Muscle layer of colon (tissue), 2 donors: ENCODE results near the gene COBLL1.

Experiments used
- H3K27ac ChIP-seq: one replicate; pipeline ENCODE4 v1.7.0; 2013; ENCODE audit warnings: low read depth, mild to moderate bottlenecking, low read length, moderate library complexity
- H3K27me3 ChIP-seq, 2 donors: one replicate each; pipeline ENCODE4 v1.7.0; 2013; ENCODE audit warnings: low read length in 2 of 2, mild to moderate bottlenecking in 2 of 2; ENCODE audit not compliant: insufficient read depth in 2 of 2, control insufficient read depth in 1 of 2
- H3K36me3 ChIP-seq: one replicate; pipeline ENCODE4 v1.7.0; 2013; ENCODE audit warnings: mild to moderate bottlenecking, low read length; ENCODE audit not compliant: insufficient read depth
- H3K4me1 ChIP-seq: one replicate; pipeline ENCODE4 v1.7.0; 2013; ENCODE audit warnings: mild to moderate bottlenecking, low read length; ENCODE audit not compliant: insufficient read depth
- H3K4me3 ChIP-seq, 2 donors: one replicate each; pipeline ENCODE4 v1.7.0; 2013; ENCODE audit warnings: low read length in 2 of 2, low read depth in 1 of 2, mild to moderate bottlenecking in 1 of 2, moderate library complexity in 1 of 2
- H3K9ac ChIP-seq: one replicate; pipeline ENCODE4 v1.7.0; 2013; ENCODE audit warnings: low read length
- H3K9me3 ChIP-seq: one replicate; pipeline ENCODE4 v1.7.0; 2013; ENCODE audit warnings: mild to moderate bottlenecking, low read length
- donor health status: abdominal sarcoma.
- donor health status: Adenocarcinoma of cecum.

Gene COBLL1

DNA sequence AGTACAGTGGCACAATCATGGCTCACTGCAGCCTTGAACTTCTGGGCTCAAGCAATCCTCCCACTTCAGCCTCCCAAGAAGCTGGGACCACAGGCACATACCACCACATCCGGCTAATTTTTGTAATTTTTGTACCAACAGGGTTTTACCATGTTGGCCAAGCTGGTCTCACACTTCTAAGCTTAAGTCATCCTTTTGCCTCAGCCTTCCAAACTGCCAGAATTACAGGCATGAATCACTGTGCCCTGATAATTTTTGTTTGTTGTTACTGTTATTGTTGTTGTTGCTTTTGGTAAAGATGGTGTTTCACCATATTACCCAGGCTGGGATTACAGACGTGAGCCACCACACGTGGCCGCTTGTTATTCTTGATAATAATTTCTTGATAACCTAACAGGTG lies 10.5 kb upstream of the COBLL1 start:
- Histone ChIP-seq H3K36me3 (no peaks in the 10 kb centered on the region), H3K9ac (no peak overlapping the region), H3K4me1 (no peaks in the 10 kb centered on the region), H3K27ac (no peak overlapping the region), H3K4me3 (no peak overlapping the region), H3K9me3 (no peaks in the 10 kb centered on the region), H3K27me3 (no peaks in the 10 kb centered on the region)

DNA sequence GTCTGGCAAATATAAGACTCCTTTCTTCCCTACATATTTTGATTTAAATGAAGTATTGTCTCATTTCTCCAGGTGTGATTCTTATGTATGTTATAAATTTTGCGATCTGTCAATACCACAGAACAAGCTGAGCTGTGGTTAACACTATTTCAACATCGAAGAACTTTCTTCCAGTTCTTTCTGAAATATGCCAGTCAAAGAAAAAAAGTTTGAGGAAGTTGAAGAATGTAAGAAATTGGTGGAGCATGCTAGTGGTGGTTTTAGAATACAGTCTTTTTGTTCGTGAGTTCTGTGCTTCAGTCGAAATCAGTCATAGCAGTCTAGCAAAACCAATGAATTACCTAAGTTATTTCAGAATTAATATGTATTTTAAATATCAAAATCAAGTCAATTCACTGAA lies 8.6 kb upstream of the COBLL1 start:
- Histone ChIP-seq H3K27me3 (no peaks in the 10 kb centered on the region), H3K27ac (no peak overlapping the region), H3K9me3 (no peaks in the 10 kb centered on the region), H3K4me1 (no peaks in the 10 kb centered on the region), H3K36me3 (no peaks in the 10 kb centered on the region), H3K9ac (no peak overlapping the region), H3K4me3 (no peak overlapping the region)

GRCh38 chr2:164849506-164849905 lies 7.9 kb upstream of the COBLL1 start:
- H3K4me3 ChIP-seq = no peak overlapping the region
- no peaks in the 10 kb centered on the region for H3K36me3 ChIP-seq
- no peak overlapping the region for H3K27ac ChIP-seq
- H3K9ac ChIP-seq = no peak overlapping the region
- H3K27me3 ChIP-seq = no peaks in the 10 kb centered on the region
- H3K4me1 ChIP-seq = no peaks in the 10 kb centered on the region
- H3K9me3 ChIP-seq = no peaks in the 10 kb centered on the region

DNA sequence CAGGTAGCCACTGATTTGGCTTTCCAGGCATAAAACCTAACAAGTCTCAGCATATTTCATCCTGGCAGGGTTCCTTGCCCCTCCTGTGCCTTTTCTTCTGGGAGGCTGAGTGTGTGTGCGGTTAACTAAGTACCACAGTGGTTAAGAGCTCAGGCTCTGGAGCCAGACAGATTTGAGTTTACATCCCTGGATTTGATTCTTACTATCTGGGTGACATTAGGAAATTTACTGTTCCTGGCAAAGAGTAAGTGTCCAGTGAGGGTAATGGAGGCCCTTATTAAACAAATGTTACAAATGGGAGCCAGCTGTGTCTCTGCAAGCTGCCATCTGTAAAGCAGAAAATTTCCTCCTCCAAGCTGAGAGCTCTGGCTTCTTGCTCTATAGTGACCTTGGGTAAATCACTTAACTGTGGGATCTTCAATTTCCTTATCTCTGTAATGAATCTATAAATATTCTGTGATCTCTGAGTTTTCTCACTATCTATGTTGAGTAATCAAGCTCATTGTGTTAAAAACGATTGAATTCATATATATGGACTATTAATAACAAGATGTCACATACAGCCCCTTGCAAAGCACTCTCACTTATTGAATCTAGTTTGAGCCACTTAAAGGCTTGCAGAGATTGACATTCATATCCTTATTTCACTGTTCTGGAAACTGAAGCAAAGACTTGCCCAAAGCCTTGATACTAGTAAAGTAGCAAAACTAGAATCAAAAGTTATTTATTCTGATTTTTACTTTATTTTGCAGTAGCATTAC lies 6.5 kb upstream of the COBLL1 start:
- H3K9ac ChIP-seq = no peak overlapping the region
- no peaks in the 10 kb centered on the region for H3K36me3 ChIP-seq
- no peaks in the 10 kb centered on the region for H3K27me3 ChIP-seq
- no peak overlapping the region for H3K4me3 ChIP-seq
- H3K9me3 ChIP-seq = no peaks in the 10 kb centered on the region
- no peaks in the 10 kb centered on the region for H3K4me1 ChIP-seq
- no peak overlapping the region for H3K27ac ChIP-seq

DNA sequence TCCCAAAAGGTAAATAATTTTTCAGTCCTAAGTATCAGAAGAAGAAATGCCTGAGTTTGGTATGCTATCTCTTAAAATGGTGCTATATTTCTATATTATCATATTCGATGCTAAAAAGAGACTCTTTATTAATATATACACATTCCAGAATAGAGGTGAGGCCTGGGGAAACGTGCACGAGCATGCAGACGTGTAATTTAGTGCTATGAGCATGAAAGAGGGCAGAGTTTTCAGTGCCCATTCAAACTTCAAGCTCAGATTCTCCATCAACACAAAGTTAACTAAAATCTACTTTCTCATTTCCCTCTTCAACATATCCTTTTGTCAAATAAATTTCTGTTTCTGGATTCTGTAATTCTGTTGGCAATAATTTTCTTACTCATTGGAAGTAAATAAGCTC lies 5.7 kb upstream of the COBLL1 start:
- H3K27ac ChIP-seq = no peak overlapping the region
- H3K9me3 ChIP-seq = no peaks in the 10 kb centered on the region
- H3K36me3 ChIP-seq = no peaks in the 10 kb centered on the region
- no peak overlapping the region for H3K4me3 ChIP-seq
- no peak overlapping the region for H3K9ac ChIP-seq
- no peaks in the 10 kb centered on the region for H3K27me3 ChIP-seq
- peaks cover 2% of the 10 kb centered on the region for H3K4me1 ChIP-seq

DNA sequence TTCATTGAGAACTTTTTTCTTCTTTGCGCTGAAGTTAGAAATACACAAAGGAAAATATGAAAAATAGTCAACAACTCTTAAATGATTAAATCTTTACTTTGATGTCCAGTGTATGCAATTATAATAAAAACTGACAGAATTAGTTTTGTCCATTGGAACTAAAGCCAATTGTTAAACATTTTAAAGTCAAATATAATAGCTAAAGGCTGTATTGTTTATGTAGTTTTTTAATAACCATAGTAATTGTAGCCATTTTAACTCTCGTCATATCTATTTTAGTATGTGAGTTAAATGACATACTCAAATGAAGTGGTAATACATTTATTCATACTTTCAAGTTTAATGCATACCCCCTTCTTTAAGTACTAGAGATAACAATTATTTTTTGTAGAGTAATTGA lies 4.7 kb upstream of the COBLL1 start:
- H3K4me1 ChIP-seq = peaks cover 5% of the 10 kb centered on the region
- no peaks in the 10 kb centered on the region for H3K27me3 ChIP-seq
- no peaks in the 10 kb centered on the region for H3K36me3 ChIP-seq
- no peak overlapping the region for H3K4me3 ChIP-seq
- no peaks in the 10 kb centered on the region for H3K9me3 ChIP-seq
- H3K9ac ChIP-seq = no peak overlapping the region
- no peak overlapping the region for H3K27ac ChIP-seq

DNA sequence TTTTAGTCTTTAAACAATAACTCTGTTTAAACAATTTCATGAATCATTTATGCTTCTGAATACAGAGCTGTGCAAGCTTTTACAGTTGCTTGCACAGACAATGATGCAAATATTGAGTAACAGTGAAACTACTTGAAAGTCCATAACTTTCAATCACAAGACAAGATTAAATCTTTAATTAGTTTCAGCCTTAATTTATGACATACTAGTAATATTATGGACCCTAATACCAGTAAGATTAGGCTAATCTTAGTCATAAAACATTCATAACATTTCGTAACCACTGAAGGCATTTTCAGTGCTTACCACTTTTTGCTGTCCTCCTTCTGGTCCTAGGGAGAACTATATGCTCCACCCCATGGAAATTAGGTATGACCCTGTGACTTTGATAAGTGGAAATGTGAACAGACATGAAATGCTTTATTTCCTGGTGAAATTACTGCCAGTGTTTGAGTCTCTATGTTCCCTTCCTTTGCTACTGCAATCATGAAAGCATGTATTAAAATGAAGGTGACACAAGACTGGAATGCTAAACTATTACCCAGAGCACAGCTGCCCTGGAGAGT lies 1.8 kb upstream of the COBLL1 start:
- peaks cover 5% of the 10 kb centered on the region for H3K4me1 ChIP-seq
- H3K9me3 ChIP-seq = no peaks in the 10 kb centered on the region
- no peak overlapping the region for H3K4me3 ChIP-seq
- H3K36me3 ChIP-seq = no peaks in the 10 kb centered on the region
- H3K9ac ChIP-seq = no peak overlapping the region
- H3K27ac ChIP-seq = no peak overlapping the region
- H3K27me3 ChIP-seq = no peaks in the 10 kb centered on the region

- no peaks in the 10 kb centered on the region for H3K27me3 ChIP-seq
- H3K36me3 ChIP-seq = no peaks in the 10 kb centered on the region
- no peak overlapping the region for H3K9ac ChIP-seq
- no peaks in the 10 kb centered on the region for H3K9me3 ChIP-seq
- H3K27ac ChIP-seq = no peak overlapping the region
- H3K4me1 ChIP-seq = peaks cover 5% of the 10 kb centered on the region
- peak overlapping the region in 1 of 2 donors; percentile 80 for H3K4me3 ChIP-seq
These were observed 972 bp upstream of the COBLL1 start for GRCh38 chr2:164842624-164842966.

- Histone ChIP-seq H3K9me3 (no peaks in the 10 kb centered on the region), H3K27me3 (no peaks in the 10 kb centered on the region), H3K4me1 (peaks cover 5% of the 10 kb centered on the region)
These were observed 499 bp downstream of the COBLL1 start for GRCh38 chr2:164840930-164841718.

GRCh38 chr2:164840458-164840929 lies 1.1 kb downstream of the COBLL1 start:
- Histone ChIP-seq H3K9me3 (no peaks in the 10 kb centered on the region), H3K27ac (peak overlapping the region; percentile 80), H3K9ac (no peak overlapping the region), H3K27me3 (no peaks in the 10 kb centered on the region), H3K36me3 (no peaks in the 10 kb centered on the region), H3K4me3 (peak overlapping the region; percentile 80 to 86), H3K4me1 (peaks cover 5% of the 10 kb centered on the region)

More at GRCh38 chr2:164840930-164841718, 499 bp downstream of the COBLL1 start:
- Histone ChIP-seq H3K9ac (peak overlapping the region; percentile 50), H3K27ac (peak overlapping the region; percentile 84), H3K36me3 (no peaks in the 10 kb centered on the region), H3K4me3 (peak overlapping the region; percentile 80 to 86)

DNA sequence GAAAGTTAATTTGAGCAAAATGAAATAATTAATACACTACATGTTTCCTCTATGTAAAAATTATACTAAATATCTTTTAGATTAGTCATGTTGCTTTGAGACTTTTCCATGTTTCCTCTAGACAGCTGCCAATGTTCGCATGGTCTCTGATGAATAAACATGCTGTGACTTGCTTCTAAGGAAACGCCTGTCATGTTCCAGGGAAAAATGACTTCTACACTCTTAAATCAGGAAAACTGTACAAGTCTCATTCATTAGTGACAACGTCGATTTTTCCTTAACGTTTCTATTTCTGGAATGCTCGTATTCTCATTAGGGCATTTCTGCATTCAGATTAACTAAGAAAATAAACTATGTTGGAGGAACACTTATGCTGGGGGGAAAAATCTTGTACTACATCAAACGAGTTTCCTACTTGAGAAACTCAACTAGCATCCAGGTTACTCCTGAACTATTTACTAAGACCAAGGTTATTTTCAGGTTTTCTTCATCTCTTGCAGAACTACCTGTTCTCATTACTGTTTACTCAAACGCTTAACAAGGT lies 1.6 kb downstream of the COBLL1 start:
- Histone ChIP-seq H3K27ac (peak overlapping the region; percentile 80), H3K27me3 (no peaks in the 10 kb centered on the region), H3K9me3 (no peaks in the 10 kb centered on the region), H3K36me3 (no peaks in the 10 kb centered on the region), H3K4me1 (peaks cover 5% of the 10 kb centered on the region), H3K4me3 (peak overlapping the region; percentile 80 to 86), H3K9ac (no peak overlapping the region)
